Cortex of kidney (tissue), 1 donor: ENCODE data around the gene FLT4.

Experiments
- DNase-seq: peaks from one replicate; lab custom pipeline; 2025; lab: John Stamatoyannopoulos, UW

Gene FLT4

GRCh38 chr5:180605554-180606214 is 43.7 kb downstream of the FLT4 start:
- no peak for DNase-seq

- DNase-seq: no peak
Observed at GRCh38 chr5:180604271-180604670, 45.1 kb downstream of the FLT4 start.

- DNase-seq: no peak
Observed at GRCh38 chr5:180603076-180603594, 46.3 kb downstream of the FLT4 start.

- DNase-seq: no peak
Observed at GRCh38 chr5:180602481-180603075, 46.8 kb downstream of the FLT4 start.

GRCh38 chr5:180601591-180602480 is 47.6 kb downstream of the FLT4 start:
- no peak for DNase-seq

- no peak for DNase-seq
Observed at GRCh38 chr5:180600554-180601041, 48.8 kb downstream of the FLT4 start.

GRCh38 chr5:180599981-180600553 is 49.3 kb downstream of the FLT4 start:
- DNase-seq: no peak

GRCh38 chr5:180599590-180599914 is 49.8 kb downstream of the FLT4 start:
- DNase-seq: no peak

GRCh38 chr5:180598797-180599589 is 50.4 kb downstream of the FLT4 start:
- DNase-seq: no peak

- no peak for DNase-seq
Observed at GRCh38 chr5:180598316-180598701, 51.1 kb downstream of the FLT4 start.

- no peak for DNase-seq
Observed at GRCh38 chr5:180596668-180597231, 52.6 kb downstream of the FLT4 start.

GRCh38 chr5:180596115-180596667 is 53.2 kb downstream of the FLT4 start:
- DNase-seq: no peak

GRCh38 chr5:180595381-180596114 is 53.9 kb downstream of the FLT4 start:
- no peak for DNase-seq

- DNase-seq: no peak
Observed at GRCh38 chr5:180595046-180595379, 54.4 kb downstream of the FLT4 start.

GRCh38 chr5:180594311-180595045 is 54.9 kb downstream of the FLT4 start:
- no peak for DNase-seq

GRCh38 chr5:180593446-180594206 is 55.8 kb downstream of the FLT4 start:
- DNase-seq: no peak

GRCh38 chr5:180592176-180592575 is 57.2 kb downstream of the FLT4 start:
- DNase-seq: no peak

GRCh38 chr5:180591311-180591887 is 58.0 kb downstream of the FLT4 start, which contains the start of gene SCGB3A1:
Gene SCGB3A1, minus strand, starts transcription at chr5:180591499. Its CDS starts 37 bp downstream, at chr5:180591462.
- DNase-seq: no peak
